Motor neuron (in vitro differentiated cells): ENCODE measurements around the gene TPST2. TPM values are rescaled to one million over a fixed set of nuclear protein-coding genes. Genes with fewer than 3 reads are reported as not detected.

ENCODE experiments used
- ATAC-seq, 8 experiments: fragments of 200-7000 bp; cut with Tn5 transposase; replicated peaks in 6 of 8; 2 replicates each; pipeline ENCODE4 v1.8.0; 2021; ENCODE audit warnings: mild to moderate bottlenecking in 8 of 8, moderate library complexity in 8 of 8
- H3K27ac ChIP-seq, 2 donors: fragments of 250-450 bp; sonication (Bioruptor Pico); 2 replicates each; pipeline ENCODE4 v1.9.0; 2021; ENCODE audit warnings: antibody characterized with exemption in 2 of 2, mild to moderate bottlenecking in 2 of 2, moderate library complexity in 1 of 2
- H3K4me1 ChIP-seq, 2 donors: fragments of 250-450 bp; sonication (Bioruptor Pico); replicated peaks in 1 of 2; 2 replicates each; pipeline ENCODE4 v1.6.1; 2021; ENCODE audit warnings: antibody characterized with exemption in 2 of 2, mild to moderate bottlenecking in 2 of 2, moderate library complexity in 1 of 2
- H3K4me3 ChIP-seq, 5 donors: fragments of 250-450 bp; sonication (Bioruptor Pico); 2 replicates each; pipeline ENCODE4 v1.9.0; 2021; ENCODE audit warnings: antibody characterized with exemption in 5 of 5, mild to moderate bottlenecking in 5 of 5, moderate library complexity in 4 of 5
- WGBS, 10 experiments: fragments of 450-650 bp; shearing (Covaris generic); methylation state at CpG; one replicate each; pipeline ENCODE4 v1.0.0; 2022; 5-methylcytosine and 5-hydroxymethylcytosine counted together
- in situ Hi-C, 9 experiments: fragments of 400-800 bp; cut with MboI; loops; one replicate each; pipeline ENCODE4 v1.15.0; 2021; ENCODE audit warnings: low sequenced_read_pairs in 9 of 9, low pct_unique_long_range_greater_than_20kb in 2 of 9; ENCODE audit not compliant: unreplicated experiment in 9 of 9
- total RNA-seq, 8 experiments: library from RNA; unstranded; fragments of 300-600 nt; gene quantifications; 2 replicates each; pipeline versions ENCODE4 v1.2.3 to v1.2.4, GENCODE V29; 2022

TPST2 gene
- total RNA-seq, 8 experiments from 2014 or later = 7.9 to 24.1 (median 9.5) TPM

DNA sequence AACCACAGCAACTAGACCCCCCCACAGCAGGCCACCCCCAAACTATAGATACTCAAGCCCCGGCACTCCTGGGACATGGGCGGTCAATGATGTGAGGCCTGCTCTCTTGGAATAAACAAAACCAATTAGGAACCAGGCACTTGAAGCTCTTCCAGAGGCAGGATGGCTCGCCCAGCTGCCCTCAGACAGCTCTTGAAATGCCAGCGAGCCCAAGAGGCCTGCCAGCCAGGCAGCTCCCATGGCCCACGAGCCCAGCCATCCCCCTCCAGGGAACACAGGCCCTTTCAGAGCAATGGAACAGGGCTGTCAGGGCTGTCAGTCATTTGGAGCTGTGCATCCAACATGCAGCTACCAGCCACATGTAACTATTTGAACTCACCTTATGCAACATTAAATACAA lies 43.6 kb downstream of the TPST2 start:
- no peak overlapping the region for H3K27ac ChIP-seq
- H3K4me3 ChIP-seq = no peak overlapping the region
- H3K4me1 ChIP-seq = peaks cover 0 to 10% of the 10 kb centered on the region in 2 donors
- in situ Hi-C loops = no loop called here
- ATAC-seq = no peak
- 80 to 100% (median 83%) methylated on average over 1 to 5 of the region's 5 CpGs; no CpG with 5 or more reads in 5 of the 10 experiments for WGBS, 10 experiments

- Histone ChIP-seq H3K27ac (no peak overlapping the region), H3K4me3 (no peak overlapping the region), H3K4me1 (peaks cover 0 to 9% of the 10 kb centered on the region in 2 donors)
- no peak for ATAC-seq
- in situ Hi-C loops = no loop called here
- 86 to 100% (median 96%) methylated on average over 1 to 4 of the region's 5 CpGs; no CpG with 5 or more reads in 4 of the 10 experiments for WGBS, 10 experiments
Observed at GRCh38 chr22:26545827-26546226, 44.1 kb downstream of the TPST2 start.

DNA sequence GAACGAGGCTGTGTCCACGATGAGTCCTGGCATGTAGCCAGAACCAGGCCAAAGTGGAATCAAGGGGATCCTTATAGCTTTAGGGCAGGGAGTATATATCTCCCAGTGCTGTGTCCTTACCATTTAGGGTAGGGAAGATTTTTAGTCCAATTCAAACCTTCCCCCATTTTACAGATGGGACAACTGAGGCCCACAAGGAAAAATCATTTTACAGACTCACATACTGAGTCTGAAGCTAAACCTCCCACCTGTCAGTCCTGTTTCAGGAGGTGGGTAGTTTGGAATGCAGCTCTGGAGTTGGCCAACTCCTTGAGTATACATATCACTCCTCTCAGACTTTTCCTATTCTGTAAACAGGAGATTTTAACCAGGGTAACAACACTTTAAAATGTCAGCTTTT lies 44.5 kb downstream of the TPST2 start:
- in situ Hi-C loops = no loop called here
- ATAC-seq = no peak
- WGBS, 10 experiments = 56 to 100% (median 100%) methylated on average over 1 to 2 of the region's 2 CpGs; no CpG with 5 or more reads in 3 of the 10 experiments

GRCh38 chr22:26544489-26544888 lies 45.4 kb downstream of the TPST2 start:
- WGBS, 10 experiments = 100% methylated on average over 1 of the region's 1 CpG; no CpG with 5 or more reads in 8 of the 10 experiments
- ATAC-seq = no peak
- Histone ChIP-seq H3K4me3 (no peak overlapping the region), H3K27ac (no peak overlapping the region), H3K4me1 (no peaks in the 10 kb centered on the region)
- in situ Hi-C loops = no loop called here

More for the DNA sequence above, 44.5 kb downstream of the TPST2 start:
- Histone ChIP-seq H3K4me3 (no peak overlapping the region), H3K4me1 (peaks cover 0 to 4% of the 10 kb centered on the region in 2 donors), H3K27ac (no peak overlapping the region)

- ATAC-seq = peak in 2 of 8 experiments; percentile 93 to 96
- in situ Hi-C loops = no loop called here
- H3K27ac ChIP-seq = no peak overlapping the region
Observed at GRCh38 chr22:26542831-26543230, 47.1 kb downstream of the TPST2 start.

DNA sequence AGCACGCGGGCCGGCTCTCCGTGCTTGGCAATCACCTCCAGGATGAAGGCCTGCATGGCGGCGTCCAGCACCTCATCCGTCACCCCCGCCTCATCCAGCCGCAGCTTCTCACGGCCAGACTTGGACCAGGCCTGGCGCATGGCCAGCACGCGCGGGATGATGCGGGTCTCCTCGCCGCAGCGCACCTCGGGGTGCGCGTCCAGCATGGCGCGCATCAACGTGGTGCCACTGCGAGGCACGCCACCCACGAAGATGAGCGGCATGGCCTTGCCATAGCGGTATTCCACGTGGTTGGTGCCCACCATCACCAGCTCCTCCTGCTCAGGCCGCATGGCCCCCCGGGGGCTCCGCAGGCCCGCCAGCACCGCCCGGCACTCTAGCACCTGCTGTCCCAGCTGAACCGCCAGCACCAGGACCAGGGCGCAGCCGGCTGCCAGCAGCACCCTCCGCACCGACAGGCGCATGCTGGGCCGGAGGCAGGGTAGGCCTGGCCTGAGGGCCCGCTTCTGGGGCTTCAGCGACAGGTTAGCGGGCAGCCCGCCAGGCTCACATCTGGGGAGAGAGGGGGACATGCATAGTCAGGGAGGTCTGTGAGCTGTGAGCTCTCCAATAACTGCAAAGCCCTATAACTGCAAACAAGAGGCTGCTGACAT lies 48.6 kb downstream of the TPST2 start:
- WGBS, 10 experiments = 80 to 97% (median 96%) methylated on average over 1 to 12 of the region's 47 CpGs; no CpG with 5 or more reads in 3 of the 10 experiments
- no peak overlapping the region for H3K27ac ChIP-seq
- no peak for ATAC-seq
- no peak overlapping the region for H3K4me3 ChIP-seq
- H3K4me1 ChIP-seq = no peaks in the 10 kb centered on the region
- in situ Hi-C loops = no loop called here

More at GRCh38 chr22:26542831-26543230, 47.1 kb downstream of the TPST2 start:
- 50 to 81% (median 80%) methylated on average over 1 to 3 of the region's 3 CpGs; no CpG with 5 or more reads in 5 of the 10 experiments for WGBS, 10 experiments
- H3K4me3 ChIP-seq = no peak overlapping the region
- no peaks in the 10 kb centered on the region for H3K4me1 ChIP-seq

DNA sequence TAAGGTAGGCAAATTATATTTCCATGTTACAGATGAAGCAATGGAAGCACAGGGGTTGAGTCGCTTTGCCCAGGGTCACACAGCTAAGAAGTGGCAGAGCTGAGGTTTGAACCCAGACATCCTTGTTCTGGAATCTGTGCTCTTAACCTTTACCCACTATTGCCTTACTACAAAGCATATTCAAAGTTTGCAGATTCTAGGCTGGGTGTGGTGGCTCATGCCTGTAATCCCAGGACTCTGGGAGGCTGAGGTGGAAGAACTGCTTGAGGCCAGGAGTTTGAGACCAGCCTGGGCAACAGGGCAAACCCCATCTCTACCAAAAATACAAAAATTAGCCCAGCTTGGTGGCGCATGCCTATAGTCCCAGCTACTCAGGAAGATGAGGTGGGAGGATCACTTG lies 49.8 kb downstream of the TPST2 start:
- WGBS, 10 experiments = 93 to 100% (median 100%) methylated on average over 1 to 2 of the region's 2 CpGs; no CpG with 5 or more reads in 3 of the 10 experiments
- Histone ChIP-seq H3K27ac (no peak overlapping the region), H3K4me1 (no peaks in the 10 kb centered on the region), H3K4me3 (no peak overlapping the region)
- in situ Hi-C loops = no loop called here
- peak in 2 of 8 experiments; percentile 54 to 64 for ATAC-seq

- 76 to 100% (median 95%) methylated on average over 1 to 3 of the region's 3 CpGs; no CpG with 5 or more reads in 4 of the 10 experiments for WGBS, 10 experiments
- Histone ChIP-seq H3K27ac (no peak overlapping the region), H3K4me3 (no peak overlapping the region), H3K4me1 (no peaks in the 10 kb centered on the region)
- ATAC-seq = no peak
- in situ Hi-C loops = no loop called here
Observed at GRCh38 chr22:26536762-26537134, 53.2 kb downstream of the TPST2 start.

GRCh38 chr22:26536056-26536761 lies 53.7 kb downstream of the TPST2 start:
- H3K27ac ChIP-seq = no peak overlapping the region
- ATAC-seq = no peak
- no peaks in the 10 kb centered on the region for H3K4me1 ChIP-seq
- 60 to 98% (median 93%) methylated on average over 1 to 9 of the region's 12 CpGs; no CpG with 5 or more reads in 4 of the 10 experiments for WGBS, 10 experiments
- no peak overlapping the region for H3K4me3 ChIP-seq
- in situ Hi-C loops = no loop called here

DNA sequence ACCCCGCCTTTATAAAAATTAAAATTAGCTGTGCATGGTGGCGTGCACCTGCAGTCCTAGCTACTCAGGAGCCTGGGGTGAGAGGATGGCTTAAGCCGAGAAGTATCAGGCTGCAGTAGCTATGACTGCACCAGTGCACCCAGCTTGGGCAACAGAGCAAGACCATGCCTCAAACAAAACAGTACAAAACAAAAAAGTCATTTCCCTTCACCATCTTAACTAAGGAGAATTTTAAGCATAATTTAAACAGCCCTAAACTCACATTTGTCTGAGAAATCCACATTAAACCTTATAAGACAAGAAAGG lies 54.4 kb downstream of the TPST2 start:
- Histone ChIP-seq H3K4me3 (no peak overlapping the region), H3K4me1 (no peaks in the 10 kb centered on the region), H3K27ac (no peak overlapping the region)
- no peak for ATAC-seq
- WGBS, 10 experiments = 100% methylated on average over 1 to 3 of the region's 3 CpGs; no CpG with 5 or more reads in 5 of the 10 experiments
- in situ Hi-C loops = no loop called here

DNA sequence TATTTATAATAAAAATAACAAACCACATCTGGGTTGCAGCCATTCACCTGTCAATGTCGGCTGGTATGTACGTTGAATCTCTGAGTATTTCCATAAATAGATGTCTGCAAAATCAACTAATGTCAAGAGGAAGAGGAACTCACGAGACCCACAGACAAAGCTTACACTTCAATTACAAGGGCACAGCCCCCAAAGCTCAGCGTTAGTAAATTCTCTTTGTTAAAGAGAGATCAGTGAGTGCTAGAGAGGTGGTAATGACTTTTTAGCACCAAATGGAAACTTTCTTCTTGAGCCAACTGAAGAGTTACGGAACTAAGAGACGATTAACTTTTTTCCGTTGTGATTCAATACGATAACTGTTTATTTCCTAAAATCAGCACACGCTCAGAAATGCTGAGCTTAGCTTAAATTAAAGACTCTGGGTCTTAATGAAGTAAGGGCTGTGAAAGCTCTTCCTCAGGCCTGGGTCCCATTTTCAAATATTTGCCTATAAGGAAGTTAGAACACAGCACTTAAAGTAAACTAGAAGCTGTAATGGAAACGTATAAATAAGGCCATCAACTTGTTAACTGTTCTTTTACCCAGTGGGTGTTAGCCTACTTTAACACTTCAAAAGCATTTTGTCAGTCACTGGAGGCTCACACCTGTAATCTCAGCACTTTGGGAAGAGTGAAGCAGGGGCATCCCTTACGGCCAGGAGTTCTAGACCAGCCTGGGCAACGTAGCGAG lies 54.9 kb downstream of the TPST2 start:
- in situ Hi-C loops = no loop called here
- 66 to 95% (median 78%) methylated on average over 2 to 13 of the region's 13 CpGs for WGBS, 10 experiments

DNA sequence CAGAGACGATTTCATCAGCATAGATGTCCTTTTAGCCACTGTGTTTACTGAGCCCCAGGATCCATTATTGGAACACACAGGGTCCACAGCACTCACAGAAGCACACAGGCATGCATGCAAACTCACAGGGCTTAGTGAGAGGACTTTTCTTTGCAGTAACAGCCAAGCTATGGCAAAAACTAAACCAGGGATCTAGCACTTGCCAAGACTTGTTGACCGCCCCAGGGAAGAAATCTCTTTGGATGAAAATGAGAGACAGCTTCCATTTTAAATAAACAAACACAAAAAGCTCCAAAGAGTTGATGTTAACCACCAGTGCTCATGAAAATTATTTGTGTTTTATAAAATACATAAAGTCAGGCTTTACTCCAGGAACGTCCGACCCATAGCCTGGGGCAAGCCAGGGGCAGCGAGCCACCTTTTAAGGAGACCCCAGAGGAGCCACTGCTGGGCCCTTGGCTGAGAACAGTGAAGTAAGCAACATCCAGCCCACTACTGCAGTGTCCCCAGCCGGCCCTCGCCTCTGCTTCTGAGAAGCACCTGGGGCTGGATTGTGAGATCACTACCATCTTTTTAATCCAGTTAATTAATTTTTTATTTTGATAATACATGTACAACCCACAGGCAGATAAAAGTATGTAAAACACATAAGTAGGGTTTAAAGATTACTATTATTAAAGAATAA lies 55.6 kb downstream of the TPST2 start:
- no peak overlapping the region for H3K4me3 ChIP-seq
- peak in 2 of 8 experiments; percentile 34 to 39 for ATAC-seq
- WGBS, 10 experiments = 50 to 100% (median 94%) methylated on average over 1 to 6 of the region's 7 CpGs; no CpG with 5 or more reads in 3 of the 10 experiments
- H3K27ac ChIP-seq = no peak overlapping the region
- no peaks in the 10 kb centered on the region for H3K4me1 ChIP-seq
- in situ Hi-C loops = no loop called here

More for the DNA sequence above, 54.9 kb downstream of the TPST2 start:
- H3K27ac ChIP-seq = no peak overlapping the region
- H3K4me1 ChIP-seq = no peaks in the 10 kb centered on the region
- H3K4me3 ChIP-seq = no peak overlapping the region
- ATAC-seq = no peak
